Neuronal stem cell (in vitro differentiated cells): ENCODE measurements around the gene RIMS4.

Experiments used
- DNase-seq: peaks from one replicate; pipeline ENCODE4 v3.0.0-alpha.2; 2013; ENCODE audit warnings: low spot score
- H2AFZ ChIP-seq: one replicate; pipeline ENCODE4 v1.6.1; 2013; ENCODE audit warnings: mild to moderate bottlenecking, low read length, inconsistent platforms
- H2AK5ac ChIP-seq: 2 replicates; pipeline ENCODE4 v1.6.1; 2013; ENCODE audit warnings: low read depth, mild to moderate bottlenecking, inconsistent platforms, low read length, moderate library complexity, mixed read lengths
- H2BK120ac ChIP-seq: 2 replicates; pipeline ENCODE4 v1.6.1; 2013; ENCODE audit warnings: low read depth, mild to moderate bottlenecking, inconsistent platforms, low read length, moderate library complexity, mixed read lengths
- H2BK12ac ChIP-seq: one replicate; pipeline ENCODE4 v1.6.1; 2013; ENCODE audit warnings: low read length, inconsistent platforms
- H2BK15ac ChIP-seq: 2 replicates; pipeline ENCODE4 v1.6.1; 2013; ENCODE audit warnings: mild to moderate bottlenecking, low read length, inconsistent platforms, mixed read lengths
- H2BK5ac ChIP-seq: one replicate; pipeline ENCODE4 v1.6.1; 2013; ENCODE audit warnings: inconsistent platforms, mild to moderate bottlenecking, low read length, moderate library complexity
- H3K14ac ChIP-seq: one replicate; pipeline ENCODE4 v1.6.1; 2013; ENCODE audit warnings: low read length, inconsistent platforms
- H3K18ac ChIP-seq: 2 replicates; pipeline ENCODE4 v1.6.1; 2013; ENCODE audit warnings: low read length, inconsistent platforms
- H3K23ac ChIP-seq: 2 replicates; pipeline ENCODE4 v1.6.1; 2013; ENCODE audit warnings: low read depth, mild to moderate bottlenecking, mixed read lengths, low read length, inconsistent platforms; ENCODE audit not compliant: poor library complexity
- H3K27ac ChIP-seq: replicated peaks from 3 replicates; pipeline ENCODE4 v1.5.1; 2013; ENCODE audit warnings: low read length, inconsistent platforms
- H3K27me3 ChIP-seq, 3 experiments: 2 replicates each; pipeline ENCODE4 v1.6.1; 2013; ENCODE audit warnings: low read length in 3 of 3, mild to moderate bottlenecking in 2 of 3, inconsistent platforms in 1 of 3, low read depth in 1 of 3, mixed read lengths in 1 of 3, moderate library complexity in 1 of 3; ENCODE audit not compliant: control insufficient read depth in 3 of 3, insufficient read depth in 3 of 3
- H3K36me3 ChIP-seq, 2 donors: replicated peaks in 1 of 2; 2 replicates each; pipeline ENCODE4 v1.6.1; 2013; ENCODE audit warnings: low read length in 2 of 2; ENCODE audit not compliant: control insufficient read depth in 2 of 2, insufficient read depth in 2 of 2
- H3K4ac ChIP-seq: 2 replicates; pipeline ENCODE4 v1.6.1; 2013; ENCODE audit warnings: inconsistent platforms, mild to moderate bottlenecking, low read length, moderate library complexity
- H3K4me1 ChIP-seq, 2 donors: 1 replicate in 1 of 2; 2 replicates in 1 of 2; pipeline ENCODE4 v1.6.1; 2013; ENCODE audit warnings: low read length in 2 of 2, low read depth in 1 of 2; ENCODE audit not compliant: control insufficient read depth in 2 of 2, insufficient read depth in 1 of 2
- H3K4me2 ChIP-seq: one replicate; pipeline ENCODE4 v1.6.1; 2013; ENCODE audit warnings: mild to moderate bottlenecking, low read length, inconsistent platforms; ENCODE audit not compliant: insufficient read depth, poor library complexity, severe bottlenecking
- H3K4me3 ChIP-seq, 2 donors: 2 replicates each; pipeline ENCODE4 v1.5.1; 2013; ENCODE audit warnings: low read length in 2 of 2, mild to moderate bottlenecking in 2 of 2, inconsistent platforms in 1 of 2, moderate library complexity in 1 of 2
- H3K79me1 ChIP-seq: one replicate; pipeline ENCODE4 v1.6.1; 2013; ENCODE audit warnings: low read depth, mild to moderate bottlenecking, inconsistent platforms, low read length, moderate library complexity
- H3K9ac ChIP-seq: one replicate; pipeline ENCODE4 v1.6.1; 2013; ENCODE audit warnings: mild to moderate bottlenecking, low read depth, low read length, inconsistent platforms; ENCODE audit not compliant: poor library complexity
- H3K9me3 ChIP-seq, 2 donors: replicated peaks in 1 of 2; 2 replicates each; pipeline versions ENCODE3 to v1.6.1; 2013; ENCODE audit warnings: low read length in 2 of 2, mild to moderate bottlenecking in 2 of 2, inconsistent platforms in 1 of 2, low read depth in 1 of 2, mixed read lengths in 1 of 2, moderate library complexity in 1 of 2; ENCODE audit not compliant: control insufficient read depth in 2 of 2, insufficient read depth in 1 of 2
- H4K8ac ChIP-seq: one replicate; pipeline ENCODE4 v1.6.1; 2013; ENCODE audit warnings: low read depth, mild to moderate bottlenecking, inconsistent platforms, low read length, moderate library complexity
- H4K91ac ChIP-seq: one replicate; pipeline ENCODE4 v1.6.1; 2013; ENCODE audit warnings: low read length, low read depth, mild to moderate bottlenecking, inconsistent platforms; ENCODE audit not compliant: poor library complexity
- WGBS, 2 donors: extraction: QIAGEN DNeasy Blood & Tissue Kit; methylation state at CpG; one replicate each; pipeline ENCODE4 v1.1.7; 2013; ENCODE audit warnings: missing lambda C conversion rate in 2 of 2, mixed read lengths in 1 of 2; ENCODE audit not compliant: insufficient read length in 2 of 2, insufficient replicate concordance in 1 of 2; ENCODE audit errors: extremely low coverage in 2 of 2; 5-methylcytosine and 5-hydroxymethylcytosine counted together

Gene RIMS4

GRCh38 chr20:44762466-44763140, 47.7 kb downstream of the RIMS4 start:
- Histone ChIP-seq H4K8ac (no peak overlapping the region), H2AK5ac (no peak overlapping the region), H4K91ac (no peak overlapping the region), H3K4ac (no peak overlapping the region), H3K4me1 (peaks cover 3 to 6% of the 10 kb centered on the region in 2 donors), H3K4me3 (no peak overlapping the region), H3K27me3 (no peaks in the 10 kb centered on the region), H2AFZ (peak overlapping the region; percentile 38), H3K23ac (no peak overlapping the region), H3K9ac (no peak overlapping the region), H2BK5ac (no peak overlapping the region), H3K4me2 (no peak overlapping the region), H3K9me3 (no peaks in the 10 kb centered on the region), H2BK15ac (no peak overlapping the region), H3K14ac (no peak overlapping the region), H2BK120ac (no peak overlapping the region), H3K79me1 (no peaks in the 10 kb centered on the region), H2BK12ac (no peak overlapping the region), H3K36me3 (no peaks in the 10 kb centered on the region), H3K27ac (no peak overlapping the region), H3K18ac (no peak overlapping the region)
- no CpG with 5 or more reads among the region's 10 CpGs for WGBS, 2 donors
- no peak for DNase-seq

GRCh38 chr20:44761423-44761822, 48.9 kb downstream of the RIMS4 start:
- Histone ChIP-seq H2AK5ac (no peak overlapping the region), H3K79me1 (no peaks in the 10 kb centered on the region), H3K18ac (no peak overlapping the region), H3K23ac (no peak overlapping the region), H3K4ac (no peak overlapping the region), H3K4me1 (peaks cover 3 to 6% of the 10 kb centered on the region in 2 donors), H3K36me3 (no peaks in the 10 kb centered on the region), H3K4me2 (no peak overlapping the region), H2AFZ (no peak overlapping the region), H2BK120ac (peak overlapping the region; percentile 56), H2BK5ac (no peak overlapping the region), H3K9ac (no peak overlapping the region), H4K91ac (no peak overlapping the region), H3K14ac (no peak overlapping the region), H4K8ac (no peak overlapping the region), H3K27me3 (no peaks in the 10 kb centered on the region), H2BK12ac (no peak overlapping the region), H3K9me3 (no peaks in the 10 kb centered on the region), H3K27ac (no peak overlapping the region), H2BK15ac (no peak overlapping the region), H3K4me3 (no peak overlapping the region)
- no peak for DNase-seq
- WGBS, 2 donors = no CpG with 5 or more reads among the region's 3 CpGs

GRCh38 chr20:44759595-44759994, 50.8 kb downstream of the RIMS4 start:
- no peak overlapping the region for H4K91ac ChIP-seq
- no peaks in the 10 kb centered on the region for H3K9me3 ChIP-seq
- no peak overlapping the region for H2BK5ac ChIP-seq
- no peak overlapping the region for H2AK5ac ChIP-seq
- peaks cover 0 to 5% of the 10 kb centered on the region in 2 donors for H3K4me1 ChIP-seq
- no peak overlapping the region for H4K8ac ChIP-seq
- no CpG with 5 or more reads among the region's 1 CpG for WGBS, 2 donors
- H3K4me3 ChIP-seq = no peak overlapping the region
- H3K23ac ChIP-seq = no peak overlapping the region
- H3K27ac ChIP-seq = no peak overlapping the region
- H2BK120ac ChIP-seq = no peak overlapping the region
- H3K36me3 ChIP-seq = no peaks in the 10 kb centered on the region
- H3K4ac ChIP-seq = no peak overlapping the region
- no peak overlapping the region for H2BK12ac ChIP-seq
- H3K18ac ChIP-seq = no peak overlapping the region
- no peak overlapping the region for H3K4me2 ChIP-seq
- no peaks in the 10 kb centered on the region for H3K79me1 ChIP-seq
- H3K27me3 ChIP-seq = no peaks in the 10 kb centered on the region
- no peak for DNase-seq
- H3K9ac ChIP-seq = no peak overlapping the region
- H2AFZ ChIP-seq = no peak overlapping the region
- H2BK15ac ChIP-seq = no peak overlapping the region
- H3K14ac ChIP-seq = no peak overlapping the region

GRCh38 chr20:44758247-44759101, 51.9 kb downstream of the RIMS4 start:
- no peak overlapping the region for H2BK12ac ChIP-seq
- no peaks in the 10 kb centered on the region for H3K27me3 ChIP-seq
- no peak overlapping the region for H3K23ac ChIP-seq
- H4K8ac ChIP-seq = no peak overlapping the region
- no peak overlapping the region for H3K18ac ChIP-seq
- no peak overlapping the region for H2AK5ac ChIP-seq
- H3K36me3 ChIP-seq = no peaks in the 10 kb centered on the region
- no peak overlapping the region for H3K27ac ChIP-seq
- no peak overlapping the region for H2BK15ac ChIP-seq
- H3K14ac ChIP-seq = no peak overlapping the region
- H2BK120ac ChIP-seq = no peak overlapping the region
- H4K91ac ChIP-seq = no peak overlapping the region
- H3K4me3 ChIP-seq = no peak overlapping the region
- H2AFZ ChIP-seq = no peak overlapping the region
- no peak for DNase-seq
- no peak overlapping the region for H2BK5ac ChIP-seq
- peaks cover 0 to 5% of the 10 kb centered on the region in 2 donors for H3K4me1 ChIP-seq
- H3K9ac ChIP-seq = no peak overlapping the region
- H3K79me1 ChIP-seq = no peaks in the 10 kb centered on the region
- no CpG with 5 or more reads among the region's 10 CpGs for WGBS, 2 donors
- no peak overlapping the region for H3K4me2 ChIP-seq
- no peaks in the 10 kb centered on the region for H3K9me3 ChIP-seq
- no peak overlapping the region for H3K4ac ChIP-seq
